HCT116 (cell line): ENCODE data around the gene NXPH1. TPM values are rescaled to one million over a fixed set of nuclear protein-coding genes. Genes with fewer than 3 reads are reported as not detected.

Source experiments
- ATAC-seq: fragments of 200-7000 bp; cut with Tn5 transposase; 2 replicates; pipeline ENCODE4 v1.9.1; 2020; ENCODE audit warnings: mild to moderate bottlenecking, moderate library complexity
- BruUV-seq: library from RNA; stranded (reverse); fragments of 400-500 nt; replicated peaks from 2 replicates; lab custom pipeline; 2021; lab: Mats Ljungman, UMichigan
- CTCF ChIA-PET: fragments of 300-600 bp; sonication (Branson Sonifier 250); formaldehyde crosslinking; loops from one replicate; lab custom pipeline; 2021; ENCODE audit warnings: antibody characterized with exemption; lab: Charles Lee
- POLR2A ChIA-PET: fragments of 300-600, 350-600 bp; sonication (Branson Sonifier 250); formaldehyde crosslinking; loops from one replicate; lab custom pipeline; 2021; ENCODE audit warnings: antibody characterized with exemption; lab: Charles Lee
- RAD21 ChIA-PET, 2 experiments: fragments of 300-600 bp; sonication (Branson Sonifier 250); formaldehyde crosslinking; loops; one replicate each; lab custom pipeline; 2023; ENCODE audit warnings: low total read pairs in 2 of 2; ENCODE audit not compliant: uncharacterized antibody in 2 of 2, unreplicated experiment in 2 of 2, low non-redundant PET in 1 of 2; lab: Charles Lee
- DNase-seq: peaks from one replicate; pipeline ENCODE4 v3.0.0-alpha.2; 2010; ENCODE audit warnings: low read depth, low spot score
- H2AFZ ChIP-seq: fragments of 200-600 bp; shearing (Covaris generic), sonication (generic); 2 replicates; pipeline ENCODE4 v1.6.1; 2017; ENCODE audit warnings: low read depth, mixed run types, mixed read lengths, antibody characterized with exemption, low read length; ENCODE audit not compliant: poor library complexity, severe bottlenecking
- H3K27ac ChIP-seq: 2 replicates; pipeline ENCODE4 v1.5.1; 2012; ENCODE audit warnings: low read depth, low read length
- H3K27me3 ChIP-seq: fragments of 200-600 bp; sonication (generic); 2 replicates; pipeline ENCODE4 v1.6.1; 2016; ENCODE audit warnings: mixed run types, low read length, mixed read lengths; ENCODE audit not compliant: insufficient read depth
- H3K36me3 ChIP-seq, 2 experiments: fragments of 200-500 bp in 1 of 2; fragments of 200-600 bp in 1 of 2; sonication (Bioruptor generic) in 1 of 2; sonication (generic) in 1 of 2; 2 replicates each; pipeline versions ENCODE4 v1.5.1 to v1.6.1; 2014 to 2016; ENCODE audit warnings: low read length in 2 of 2, inconsistent platforms in 1 of 2, mixed read lengths in 1 of 2, mixed run types in 1 of 2; ENCODE audit not compliant: insufficient read depth in 2 of 2, control insufficient read depth in 1 of 2
- H3K4me1 ChIP-seq, 2 experiments: fragments of 200-600 bp in 1 of 2; sonication (generic) in 1 of 2; 2 replicates each; pipeline versions ENCODE4 v1.5.1 to v1.6.1; 2012 to 2017; ENCODE audit warnings: low read length in 2 of 2, inconsistent platforms in 1 of 2, mild to moderate bottlenecking in 1 of 2, mixed read lengths in 1 of 2, mixed run types in 1 of 2, moderate library complexity in 1 of 2; ENCODE audit not compliant: insufficient read depth in 2 of 2, control insufficient read depth in 1 of 2
- H3K4me2 ChIP-seq: fragments of 200-600 bp; sonication (generic); 2 replicates; pipeline ENCODE4 v1.6.1; 2017; ENCODE audit warnings: mixed run types, low read length, mixed read lengths
- H3K4me3 ChIP-seq, 2 experiments: fragments of 200-600 bp in 1 of 2; sonication (generic) in 1 of 2; replicated peaks in 1 of 2; 2 replicates each; pipeline ENCODE4 v1.5.1; 2011 to 2016; ENCODE audit warnings: low read length in 2 of 2, control low read depth in 1 of 2, low read depth in 1 of 2, mild to moderate bottlenecking in 1 of 2, mixed read lengths in 1 of 2, mixed run types in 1 of 2
- H3K79me2 ChIP-seq: fragments of 200-600 bp; sonication (generic); 2 replicates; pipeline ENCODE4 v1.6.1; 2017; ENCODE audit warnings: mild to moderate bottlenecking, mixed run types, low read length, moderate library complexity, mixed read lengths; ENCODE audit not compliant: insufficient read depth
- H3K9ac ChIP-seq: fragments of 200-600 bp; sonication (generic); 2 replicates; pipeline ENCODE4 v1.6.1; 2016; ENCODE audit warnings: low read length, mixed read lengths
- H3K9me2 ChIP-seq: fragments of 200-600 bp; sonication (generic), shearing (Covaris generic); 2 replicates; pipeline ENCODE4 v1.6.1; 2017; ENCODE audit warnings: mixed run types, mild to moderate bottlenecking, moderate library complexity; ENCODE audit not compliant: insufficient read depth
- H3K9me3 ChIP-seq, 2 experiments: fragments of 200-500 bp in 1 of 2; fragments of 200-600 bp in 1 of 2; sonication (Bioruptor generic) in 1 of 2; sonication (generic) in 1 of 2; 2 replicates each; pipeline ENCODE4 v1.6.1; 2014 to 2017; ENCODE audit warnings: low read length in 2 of 2, mixed read lengths in 2 of 2, inconsistent platforms in 1 of 2, low read depth in 1 of 2, mild to moderate bottlenecking in 1 of 2, mixed run types in 1 of 2, moderate library complexity in 1 of 2; ENCODE audit not compliant: control insufficient read depth in 1 of 2, insufficient read depth in 1 of 2
- H4K20me1 ChIP-seq: fragments of 200-600 bp; sonication (generic), shearing (Covaris generic); 2 replicates; pipeline ENCODE4 v1.6.1; 2017; ENCODE audit warnings: mixed run types, mild to moderate bottlenecking, moderate library complexity; ENCODE audit not compliant: insufficient read depth
- EGR1 ChIP-seq: IDR thresholded peaks from 2 replicates; pipeline ENCODE4 v1.6.1; 2012; ENCODE audit warnings: low read depth
- FOSL1 ChIP-seq: IDR thresholded peaks from 2 replicates; pipeline ENCODE4 v1.6.1; 2012; ENCODE audit warnings: low read depth
- SIN3A ChIP-seq: IDR thresholded peaks from 2 replicates; pipeline ENCODE4 v1.6.1; 2012; ENCODE audit warnings: low read depth
- intact Hi-C: fragments of 100-400 bp; cut with micrococcal nuclease; formaldehyde crosslinking; loops from 2 replicates; pipeline ENCODE4 v1.10.0; 2022
- total RNA-seq: library from RNA; stranded (reverse); gene quantifications from one replicate; pipeline ENCODE4 v1.2.1, GENCODE V29; 2021; ENCODE audit not compliant: unreplicated experiment
- TF ChIP-seq, protein P1 (sequence below): IDR thresholded peaks from 2 replicates; pipeline ENCODE4 v1.6.1; 2012; ENCODE audit warnings: low read depth
- TF ChIP-seq, protein P2 (sequence below): IDR thresholded peaks from 2 replicates; pipeline ENCODE4 v1.6.1; 2011; ENCODE audit warnings: mild to moderate bottlenecking, low read length, moderate library complexity; ENCODE audit not compliant: insufficient replicate concordance; ENCODE audit errors: extremely low read depth
- TF ChIP-seq, protein P3 (sequence below): IDR thresholded peaks from 2 replicates; pipeline ENCODE4 v1.6.1; 2012

The NXPH1 gene
- total RNA-seq, 1 experiment from 2014 or later = 0.17 TPM

DNA sequence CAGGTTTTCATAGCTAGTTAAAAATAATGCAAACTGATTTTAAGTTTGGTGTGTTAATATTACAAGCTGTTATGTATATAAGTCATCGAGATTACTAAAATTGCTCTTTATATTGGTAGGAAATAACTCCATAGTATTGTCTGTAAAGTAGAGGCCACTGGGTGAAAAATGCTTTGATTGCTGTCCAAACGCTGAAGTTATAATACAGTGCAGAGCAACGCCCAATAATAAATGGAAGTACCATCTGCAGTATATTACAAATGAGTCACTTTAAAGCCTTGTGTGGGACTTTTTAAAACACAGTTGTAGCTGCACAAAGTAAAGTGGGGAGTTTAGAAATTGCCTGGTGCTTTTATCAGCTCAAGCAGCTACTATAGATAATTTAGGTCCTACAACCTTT is 196.1 kb downstream of the NXPH1 start:
- BruUV-seq = no TSS peak

More for the DNA sequence above, 196.1 kb downstream of the NXPH1 start:
- H3K9ac ChIP-seq = no peak overlapping the region
- H3K4me2 ChIP-seq = no peak overlapping the region
- no peaks in the 10 kb centered on the region for H3K79me2 ChIP-seq
- no peaks in the 10 kb centered on the region for H4K20me1 ChIP-seq
- no peak overlapping the region for H3K4me3 ChIP-seq
- no peak overlapping the region for H2AFZ ChIP-seq
- ATAC-seq = no peak
- no peak for DNase-seq
- ChIA-PET CTCF (no interaction called here), POLR2A (no interaction called here), RAD21 (no interaction called here)
- no peaks in the 10 kb centered on the region for H3K4me1 ChIP-seq
- intact Hi-C loops = loop anchor here (10.0 kb wide), 1 partner anchor 65 kb away; no protein-coding TSS in a partner anchor
- no peaks in the 10 kb centered on the region for H3K36me3 ChIP-seq
- no peak overlapping the region for H3K27ac ChIP-seq
- H3K9me2 ChIP-seq = no peaks in the 10 kb centered on the region
- H3K9me3 ChIP-seq = no peaks in the 10 kb centered on the region
- no peaks in the 10 kb centered on the region for H3K27me3 ChIP-seq
- TF ChIP-seq SIN3A = no peak
- TF ChIP-seq, protein P1, sequence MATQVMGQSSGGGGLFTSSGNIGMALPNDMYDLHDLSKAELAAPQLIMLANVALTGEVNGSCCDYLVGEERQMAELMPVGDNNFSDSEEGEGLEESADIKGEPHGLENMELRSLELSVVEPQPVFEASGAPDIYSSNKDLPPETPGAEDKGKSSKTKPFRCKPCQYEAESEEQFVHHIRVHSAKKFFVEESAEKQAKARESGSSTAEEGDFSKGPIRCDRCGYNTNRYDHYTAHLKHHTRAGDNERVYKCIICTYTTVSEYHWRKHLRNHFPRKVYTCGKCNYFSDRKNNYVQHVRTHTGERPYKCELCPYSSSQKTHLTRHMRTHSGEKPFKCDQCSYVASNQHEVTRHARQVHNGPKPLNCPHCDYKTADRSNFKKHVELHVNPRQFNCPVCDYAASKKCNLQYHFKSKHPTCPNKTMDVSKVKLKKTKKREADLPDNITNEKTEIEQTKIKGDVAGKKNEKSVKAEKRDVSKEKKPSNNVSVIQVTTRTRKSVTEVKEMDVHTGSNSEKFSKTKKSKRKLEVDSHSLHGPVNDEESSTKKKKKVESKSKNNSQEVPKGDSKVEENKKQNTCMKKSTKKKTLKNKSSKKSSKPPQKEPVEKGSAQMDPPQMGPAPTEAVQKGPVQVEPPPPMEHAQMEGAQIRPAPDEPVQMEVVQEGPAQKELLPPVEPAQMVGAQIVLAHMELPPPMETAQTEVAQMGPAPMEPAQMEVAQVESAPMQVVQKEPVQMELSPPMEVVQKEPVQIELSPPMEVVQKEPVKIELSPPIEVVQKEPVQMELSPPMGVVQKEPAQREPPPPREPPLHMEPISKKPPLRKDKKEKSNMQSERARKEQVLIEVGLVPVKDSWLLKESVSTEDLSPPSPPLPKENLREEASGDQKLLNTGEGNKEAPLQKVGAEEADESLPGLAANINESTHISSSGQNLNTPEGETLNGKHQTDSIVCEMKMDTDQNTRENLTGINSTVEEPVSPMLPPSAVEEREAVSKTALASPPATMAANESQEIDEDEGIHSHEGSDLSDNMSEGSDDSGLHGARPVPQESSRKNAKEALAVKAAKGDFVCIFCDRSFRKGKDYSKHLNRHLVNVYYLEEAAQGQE = peak; percentile 31
- TF ChIP-seq EGR1 = no peak
- TF ChIP-seq, protein P2, sequence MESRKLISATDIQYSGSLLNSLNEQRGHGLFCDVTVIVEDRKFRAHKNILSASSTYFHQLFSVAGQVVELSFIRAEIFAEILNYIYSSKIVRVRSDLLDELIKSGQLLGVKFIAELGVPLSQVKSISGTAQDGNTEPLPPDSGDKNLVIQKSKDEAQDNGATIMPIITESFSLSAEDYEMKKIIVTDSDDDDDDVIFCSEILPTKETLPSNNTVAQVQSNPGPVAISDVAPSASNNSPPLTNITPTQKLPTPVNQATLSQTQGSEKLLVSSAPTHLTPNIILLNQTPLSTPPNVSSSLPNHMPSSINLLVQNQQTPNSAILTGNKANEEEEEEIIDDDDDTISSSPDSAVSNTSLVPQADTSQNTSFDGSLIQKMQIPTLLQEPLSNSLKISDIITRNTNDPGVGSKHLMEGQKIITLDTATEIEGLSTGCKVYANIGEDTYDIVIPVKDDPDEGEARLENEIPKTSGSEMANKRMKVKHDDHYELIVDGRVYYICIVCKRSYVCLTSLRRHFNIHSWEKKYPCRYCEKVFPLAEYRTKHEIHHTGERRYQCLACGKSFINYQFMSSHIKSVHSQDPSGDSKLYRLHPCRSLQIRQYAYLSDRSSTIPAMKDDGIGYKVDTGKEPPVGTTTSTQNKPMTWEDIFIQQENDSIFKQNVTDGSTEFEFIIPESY = no peak
- TF ChIP-seq, protein P3, sequence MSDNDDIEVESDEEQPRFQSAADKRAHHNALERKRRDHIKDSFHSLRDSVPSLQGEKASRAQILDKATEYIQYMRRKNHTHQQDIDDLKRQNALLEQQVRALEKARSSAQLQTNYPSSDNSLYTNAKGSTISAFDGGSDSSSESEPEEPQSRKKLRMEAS = no peak
- no peak for TF ChIP-seq FOSL1
